Myometrial cell (primary cell): ENCODE measurements around the gene PCNP. TPM values are rescaled to one million over a fixed set of nuclear protein-coding genes. Genes with fewer than 3 reads are reported as not detected.

ENCODE experiments used
- total RNA-seq: library from RNA; depleted of rRNA; stranded (reverse); fragments of >200 nt; gene quantifications from 2 replicates; pipeline ENCODE4 v1.2.3, GENCODE V29; 2015

PCNP gene, protein sequence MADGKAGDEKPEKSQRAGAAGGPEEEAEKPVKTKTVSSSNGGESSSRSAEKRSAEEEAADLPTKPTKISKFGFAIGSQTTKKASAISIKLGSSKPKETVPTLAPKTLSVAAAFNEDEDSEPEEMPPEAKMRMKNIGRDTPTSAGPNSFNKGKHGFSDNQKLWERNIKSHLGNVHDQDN
- total RNA-seq: 56.2 and 80.8 TPM in 2 replicates

DNA sequence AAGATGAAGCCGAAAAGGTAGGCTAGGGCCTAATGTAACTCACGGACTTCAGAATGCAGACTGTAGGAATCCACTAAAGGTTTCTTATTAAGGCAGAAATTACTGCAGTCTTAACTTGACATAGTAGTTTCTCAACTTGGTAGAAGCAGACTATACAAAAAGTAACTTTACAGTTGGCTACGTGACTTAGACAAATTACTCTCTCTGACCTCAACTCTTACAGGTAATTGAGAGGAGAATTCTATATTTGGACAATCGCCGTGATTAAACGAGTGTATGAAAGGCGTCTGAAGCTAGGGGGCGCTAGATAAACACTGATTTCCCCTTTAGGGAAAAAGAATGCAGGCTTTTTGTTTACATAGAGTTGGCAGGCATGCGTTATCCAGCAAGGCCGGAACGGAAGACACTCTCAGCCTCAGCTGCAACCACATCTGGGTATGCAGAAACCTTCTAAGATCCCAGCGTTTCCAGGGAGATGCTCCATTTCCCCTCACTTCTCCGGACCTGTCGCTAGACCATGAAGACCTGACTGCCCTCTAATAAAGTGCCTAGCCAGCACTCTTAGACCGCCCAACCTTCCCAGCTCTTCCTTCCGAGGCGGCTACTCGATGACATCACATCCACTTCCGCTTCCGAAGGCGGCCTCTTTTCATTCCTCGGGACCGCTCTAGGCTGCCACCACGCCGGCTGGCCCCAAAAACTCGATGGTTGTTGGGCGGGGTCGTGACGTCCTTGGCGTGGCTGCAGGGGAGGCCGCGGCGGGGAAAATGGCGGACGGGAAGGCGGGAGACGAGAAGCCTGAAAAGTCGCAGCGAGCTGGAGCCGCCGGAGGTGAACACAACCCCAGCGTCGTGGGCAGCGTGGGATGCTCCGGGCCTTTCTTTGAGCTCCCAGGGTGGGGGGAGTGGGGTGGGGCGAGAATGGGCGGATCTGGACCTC, at the start of gene PCNP:
PCNP (plus strand) TSS at position 732 of the 939 bp plus-strand sequence; CDS start at position 768, 36 bp downstream.

GRCh38 chr3:101561630-101562328, 12.2 kb upstream of the PCNP start, which contains the start of gene TRMT10C:
Gene TRMT10C, plus strand, starts transcription at chr3:101561868. Its CDS starts 2,914 bp downstream, at chr3:101564782.

Other genes with a start within 250 kb of the PCNP start
- gene SENP7, start 61.0 kb upstream of the PCNP start, total RNA-seq: 4.9 and 7.1 TPM in 2 replicates
- gene TRMT10C, start 12.3 kb upstream of the PCNP start, total RNA-seq: 18.6 and 20.5 TPM in 2 replicates
- 7.8 and 14.0 TPM in 2 replicates for gene ZBTB11, start 103.0 kb downstream of the PCNP start, total RNA-seq
- 1,996 and 2,038 TPM in 2 replicates for gene RPL24, start 112.5 kb downstream of the PCNP start, total RNA-seq
- 4.9 and 9.6 TPM in 2 replicates for gene CEP97, start 150.4 kb downstream of the PCNP start, total RNA-seq
- gene NXPE3, start 205.0 kb downstream of the PCNP start, total RNA-seq: 20.8 and 27.5 TPM in 2 replicates